Measurements from ENCODE around the gene SALL4. TPM values are rescaled to one million over a fixed set of nuclear protein-coding genes. Genes with fewer than 3 reads are reported as not detected.

Gene SALL4
- total and polyA plus RNA-seq, 2 experiments from 2014 or later: 122 to 227 TPM

- TF ChIP-seq ETS1 (IDR thresholded peaks at IDR 0.05) (no peak), NANOG (IDR thresholded peaks at IDR 0.05; ENCODE audit: borderline replicate concordance) (no peak), POLR2AphosphoS5 (IDR thresholded peaks at IDR 0.05; ENCODE audit: low read depth) (no peak), ZNF462 (CRISPR knock-in tag; IDR thresholded peaks at IDR 0.05) (no peak), CTCF (conservative IDR thresholded peaks at IDR 0.05; ENCODE audit: low read depth in 2 of 2) (no peak), EZH2 (IDR thresholded peaks at IDR 0.05; ENCODE audit: low read depth, unreplicated experiment) (no peak)
- Histone ChIP-seq H3K4me2 (0 out of 2 replicates have a peak overlapping the region, but pooled peaks have one; percentile 38), H3K4me1 (ENCODE audit: insufficient read depth) (no peaks in the 10 kb centered on the region), H3K9me2 (ENCODE audit: insufficient read depth) (no peaks in the 10 kb centered on the region), H3K27ac (ENCODE audit: low read depth) (no peak overlapping the region), H4K20me1 (replicated peaks; ENCODE audit: insufficient read depth) (no peaks in the 10 kb centered on the region; the same call in 1 of the 2 replicates), H2AFZ (no peak overlapping the region), H3K79me2 (replicated peaks; ENCODE audit: insufficient read depth) (no peaks in the 10 kb centered on the region), H3K36me3 (ENCODE audit: insufficient read depth) (no peaks in the 10 kb centered on the region; the same call in 1 of the 2 replicates), H3K4me3 (peak overlapping the region; percentile 37; the same call in 1 of the 2 replicates), H3F3A (replicated peaks; ENCODE audit: low read depth) (peaks cover 12% of the 10 kb centered on the region), H3K27me3 (ENCODE audit: insufficient read depth) (peaks cover 7% of the 10 kb centered on the region; the same call in 1 of the 2 replicates)
- Mint-ChIP-seq H3K27ac (no peak overlapping the region), H3K4me1 (peaks cover 4% of the 10 kb centered on the region; the same call in 2 of the 3 replicates), H3K36me3 (ENCODE audit: low read depth) (no peaks in the 10 kb centered on the region; the same call in 2 of the 3 replicates), H3K4me3 (peak overlapping the region; percentile 77), H3K9me3 (no peaks in the 10 kb centered on the region), H3K27me3 (ENCODE audit: insufficient read depth, low read depth, poor library complexity) (peaks cover 7% of the 10 kb centered on the region)
- ATAC-seq (no peak), DNase-seq (ENCODE audit: low spot score) (peak; percentile 11)
Measured at GRCh38 chr20:51768759-51769517, 33.4 kb downstream of the SALL4 start.

Data from GM23338 (cell line).